ENCODE results near the gene UVRAG.

DNA sequence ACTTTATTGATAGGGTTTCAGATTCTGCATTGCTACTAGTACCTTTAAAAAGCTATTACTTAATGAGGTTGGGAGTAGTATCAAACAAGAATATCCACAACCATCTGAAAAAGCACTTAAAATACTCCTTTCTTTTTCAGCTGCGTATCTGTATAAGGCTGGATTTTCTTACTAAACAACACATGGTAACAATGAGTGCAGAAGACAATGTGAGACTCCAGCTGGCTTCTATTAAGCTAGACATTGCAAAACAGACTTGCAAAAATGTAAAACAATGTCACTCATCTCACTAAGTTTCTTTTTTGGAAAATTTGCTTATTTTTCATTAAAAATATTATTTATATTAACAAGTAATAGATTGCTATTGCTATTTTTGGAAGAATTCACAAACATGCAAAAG is 258.7 kb downstream of the UVRAG start:
- no peak for TF ChIP-seq CTCF (IDR thresholded peaks at IDR 0.05)
- no peak for TF ChIP-seq EP300 (IDR thresholded peaks at IDR 0.05)

All from ovary (tissue), 3 donors.